ENCODE data around the gene FOXF1.

GRCh38 chr16:86519649-86520316, 9.5 kb downstream of the FOXF1 start:
- peak; percentile 69 to 98 (median 92) for TF ChIP-seq CTCF (IDR thresholded peaks at IDR 0.05)
- no peak for TF ChIP-seq POLR2A (IDR thresholded peaks at IDR 0.05)

Measured in right lobe of liver (tissue), 4 donors.